H1 (cell line): ENCODE measurements around the gene MARK4. TPM values are rescaled to one million over a fixed set of nuclear protein-coding genes. Genes with fewer than 3 reads are reported as not detected.

Experiments used
- CTBP2 ChIP-seq: IDR thresholded peaks from 2 replicates; pipeline ENCODE4 v1.7.0; 2011; ENCODE audit warnings: borderline replicate concordance, mild to moderate bottlenecking, moderate library complexity, mixed read lengths, low read length; ENCODE audit not compliant: insufficient read depth, insufficient read length
- GABPA ChIP-seq: IDR thresholded peaks from 2 replicates; pipeline ENCODE4 v1.6.1; 2011; ENCODE audit warnings: mild to moderate bottlenecking, low read length, moderate library complexity, borderline replicate concordance; ENCODE audit not compliant: insufficient read depth
- GTF2F1 ChIP-seq: IDR thresholded peaks from 2 replicates; pipeline ENCODE4 v1.6.1; 2012; ENCODE audit warnings: low read depth, low read length, improper control_type of control experiment, borderline replicate concordance
- KDM1A ChIP-seq: fragments of 200-600, 300-600 bp; sonication (generic); IDR thresholded peaks from 2 replicates; pipeline ENCODE4 v1.7.1; 2016; ENCODE audit warnings: mild to moderate bottlenecking, low read length, borderline replicate concordance
- MAX ChIP-seq: IDR thresholded peaks from 2 replicates; pipeline ENCODE4 v1.6.1; 2012; ENCODE audit warnings: inconsistent platforms
- RBBP5 ChIP-seq: IDR thresholded peaks from 2 replicates; pipeline ENCODE4 v1.7.1; 2012; ENCODE audit warnings: low read depth, mild to moderate bottlenecking, inconsistent platforms, low read length, moderate library complexity, borderline replicate concordance
- RXRA ChIP-seq: IDR thresholded peaks from 2 replicates; pipeline ENCODE4 v1.6.1; 2011; ENCODE audit warnings: low read depth, mild to moderate bottlenecking, low read length, moderate library complexity; ENCODE audit not compliant: insufficient read depth
- USF2 ChIP-seq: IDR thresholded peaks from 2 replicates; pipeline ENCODE4 v1.6.1; 2011; ENCODE audit warnings: low read length, improper control_type of control experiment
- YY1 ChIP-seq: IDR thresholded peaks from 2 replicates; pipeline ENCODE4 v1.6.1; 2011; ENCODE audit warnings: low read depth, mild to moderate bottlenecking, low read length
- polyA plus RNA-seq, 7 experiments: library from polyadenylated mRNA; depleted of rRNA in 3 of 7; stranded (reverse) in 5 of 7; unstranded in 2 of 7; fragments of >200 nt in 5 of 7; fragments of 200-250 nt in 2 of 7; gene quantifications; 1 replicate in 5 of 7; 2 replicates in 1 of 7; 4 replicates in 1 of 7; pipeline versions ENCODE4 v1.2.1 to v1.2.3, GENCODE V29; 2011 to 2013; ENCODE audit warnings: missing spikeins in 2 of 7, mixed read lengths in 2 of 7
- total RNA-seq: library from RNA; stranded (reverse); fragmentation: NEBNext Ultra II Directional; extraction: Animal tissue kit (Norgen Biotek cat#: 25700); gene quantifications from 2 replicates; pipeline ENCODE4 v1.2.1, GENCODE V29; 2021
- TF ChIP-seq, protein P1 (sequence below): IDR thresholded peaks from 2 replicates; pipeline ENCODE4 v1.6.1; 2012; ENCODE audit warnings: low read length, inconsistent platforms

Gene MARK4
- total and polyA plus RNA-seq, 2 of the 8 experiments (the other 6 are each of a cell fraction or from before 2014, with no cell fraction given) = 12.3 to 49.8 TPM

- TF ChIP-seq KDM1A (0 out of 2 replicates have a peak, but pooled peaks have one; percentile 25), RXRA (no peak), RBBP5 (peak; percentile 89), YY1 (no peak), CTBP2 (peak; percentile 96), GABPA (peak; percentile 24; the same call in 1 of the 2 replicates), MAX (peak; percentile 49; the same call in 1 of the 2 replicates), USF2 (peak; percentile 19; the same call in 1 of the 2 replicates), GTF2F1 (no peak)
- TF ChIP-seq, protein P1, sequence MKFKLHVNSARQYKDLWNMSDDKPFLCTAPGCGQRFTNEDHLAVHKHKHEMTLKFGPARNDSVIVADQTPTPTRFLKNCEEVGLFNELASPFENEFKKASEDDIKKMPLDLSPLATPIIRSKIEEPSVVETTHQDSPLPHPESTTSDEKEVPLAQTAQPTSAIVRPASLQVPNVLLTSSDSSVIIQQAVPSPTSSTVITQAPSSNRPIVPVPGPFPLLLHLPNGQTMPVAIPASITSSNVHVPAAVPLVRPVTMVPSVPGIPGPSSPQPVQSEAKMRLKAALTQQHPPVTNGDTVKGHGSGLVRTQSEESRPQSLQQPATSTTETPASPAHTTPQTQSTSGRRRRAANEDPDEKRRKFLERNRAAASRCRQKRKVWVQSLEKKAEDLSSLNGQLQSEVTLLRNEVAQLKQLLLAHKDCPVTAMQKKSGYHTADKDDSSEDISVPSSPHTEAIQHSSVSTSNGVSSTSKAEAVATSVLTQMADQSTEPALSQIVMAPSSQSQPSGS = no peak
- TF ChIP-seq, all 59 proteins: peak for 11
Measured at GRCh38 chr19:45215391-45216191, 35.5 kb upstream of the MARK4 start (continued).
